HG02678 (cell line): ENCODE measurements around the gene TRUB1.
A peak's percentile ranks its signal among the peaks of the same experiment; 100 is the strongest.
"Not testable (repeated sequence)": the region's sequence is repeated elsewhere in the genome, so short reads cannot be mapped to it uniquely, and the experiment has no call there.

Experiments used
- ATAC-seq: cut with Tn5 transposase; IDR thresholded peaks from one replicate; pipeline ENCODE4 v1.9.1; 2021; ENCODE audit warnings: mild to moderate bottlenecking, moderate library complexity; ENCODE audit not compliant: unreplicated experiment

The TRUB1 gene

GRCh38 chr10:114937962-114938855, at the start of gene TRUB1:
TRUB1 (plus strand) TSS chr10:114938195; CDS start chr10:114938254, 59 bp downstream.
- ATAC-seq: peak; percentile 100

DNA sequence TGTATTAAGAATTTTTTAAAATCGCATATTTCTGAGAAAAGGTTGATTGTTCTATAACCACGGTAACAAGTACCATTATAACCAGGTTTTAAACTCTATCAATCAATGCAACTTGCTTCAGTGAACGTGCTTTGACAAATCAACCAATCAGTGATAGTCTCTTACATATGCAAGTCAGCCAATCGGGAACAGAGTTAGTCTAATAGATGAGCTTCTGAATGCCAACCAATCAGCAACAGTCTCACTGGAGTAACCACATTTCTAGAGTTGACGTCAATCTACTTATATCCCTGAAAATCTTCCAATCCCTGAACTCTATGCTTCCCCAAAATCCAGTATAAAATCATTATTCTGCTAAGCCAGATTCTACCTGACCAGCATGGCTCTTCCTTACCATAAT, 44.7 kb upstream of the TRUB1 start:
- ATAC-seq: no peak

GRCh38 chr10:114894911-114895310, 43.1 kb upstream of the TRUB1 start:
- no peak for ATAC-seq

DNA sequence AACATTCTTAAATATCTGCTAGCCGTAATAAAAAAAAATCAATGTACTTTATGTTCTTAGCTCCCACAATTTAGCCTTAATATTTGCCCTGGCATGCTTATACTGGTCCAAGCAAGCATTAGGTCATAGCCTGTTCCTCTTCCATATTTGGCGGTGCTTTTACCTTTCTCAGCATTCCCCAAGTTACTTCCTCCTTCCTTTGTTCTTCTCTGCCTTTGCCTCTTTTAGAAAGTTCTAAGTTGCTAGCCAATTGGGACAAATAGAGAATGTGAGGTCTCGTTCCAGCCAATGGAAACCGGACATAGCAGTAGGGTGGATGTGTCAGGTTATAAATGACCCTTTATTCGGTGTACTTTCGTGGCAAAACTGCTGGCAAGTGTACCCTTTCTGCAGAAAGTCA, 41.0 kb upstream of the TRUB1 start:
- ATAC-seq: not testable (repeated sequence)

GRCh38 chr10:114897593-114897992, 40.4 kb upstream of the TRUB1 start:
- no peak for ATAC-seq

GRCh38 chr10:114899982-114900381, 38.0 kb upstream of the TRUB1 start:
- ATAC-seq: no peak

DNA sequence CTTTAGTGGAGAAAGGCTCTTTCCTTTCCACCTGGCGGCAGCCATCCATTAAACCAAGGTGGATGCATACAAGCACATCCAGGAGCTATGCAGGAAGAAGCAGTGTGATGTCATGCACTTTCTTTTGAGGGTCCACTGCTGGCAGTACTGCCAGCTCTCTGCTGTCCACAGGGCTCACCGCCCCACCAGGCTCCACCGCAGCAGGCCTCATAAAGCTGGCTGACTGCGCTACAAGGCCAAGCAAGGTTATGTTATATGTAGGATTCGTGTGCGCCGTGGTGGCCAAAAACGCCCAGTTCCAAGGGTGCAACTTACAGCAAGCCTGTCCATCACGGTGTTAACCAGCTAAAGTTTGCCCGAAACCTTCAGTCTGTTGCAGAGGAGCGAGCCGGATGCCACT, 37.3 kb upstream of the TRUB1 start:
- no peak for ATAC-seq

DNA sequence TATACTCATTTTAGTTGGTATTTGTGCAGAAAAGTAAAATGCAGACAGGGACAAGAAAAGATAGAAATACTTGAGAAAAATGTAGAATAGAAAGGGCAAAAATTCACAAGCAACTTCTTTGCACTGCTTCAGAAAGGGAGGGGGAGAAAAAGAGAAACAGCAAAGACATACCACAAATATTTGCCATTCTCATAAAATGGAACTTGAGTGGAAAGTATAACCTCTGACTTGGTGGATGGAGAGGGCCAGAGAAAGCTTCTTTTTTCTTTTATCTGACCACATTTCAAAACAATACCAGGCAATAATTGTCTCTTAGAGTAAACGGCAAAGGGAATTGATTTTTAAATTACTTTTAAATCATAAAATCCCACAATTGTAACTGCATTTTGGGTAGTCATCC, 35.8 kb upstream of the TRUB1 start:
- no peak for ATAC-seq

DNA sequence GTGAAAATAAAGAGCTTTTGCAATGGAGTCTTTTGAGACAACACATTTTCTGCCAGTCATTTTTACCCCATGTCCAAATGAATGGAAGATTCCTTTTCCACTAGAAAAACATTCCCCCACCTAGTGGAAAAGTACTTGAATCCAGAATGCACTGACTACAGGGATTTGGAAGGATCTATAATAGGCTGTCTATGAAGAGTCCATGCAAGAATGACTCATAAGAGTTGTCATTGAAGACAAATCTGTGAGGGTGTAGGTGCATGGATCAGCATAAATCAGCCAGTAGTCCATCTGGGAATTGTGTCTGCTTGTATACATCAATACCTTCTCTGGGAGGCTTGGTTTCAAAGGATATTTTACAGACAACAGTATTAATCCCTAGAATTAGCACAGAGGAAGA, 32.5 kb upstream of the TRUB1 start:
- no peak for ATAC-seq

- no peak for ATAC-seq
These were observed 31.0 kb upstream of the TRUB1 start for GRCh38 chr10:114906981-114907380.

- ATAC-seq: no peak
These were observed 29.1 kb upstream of the TRUB1 start for GRCh38 chr10:114908896-114909295.

DNA sequence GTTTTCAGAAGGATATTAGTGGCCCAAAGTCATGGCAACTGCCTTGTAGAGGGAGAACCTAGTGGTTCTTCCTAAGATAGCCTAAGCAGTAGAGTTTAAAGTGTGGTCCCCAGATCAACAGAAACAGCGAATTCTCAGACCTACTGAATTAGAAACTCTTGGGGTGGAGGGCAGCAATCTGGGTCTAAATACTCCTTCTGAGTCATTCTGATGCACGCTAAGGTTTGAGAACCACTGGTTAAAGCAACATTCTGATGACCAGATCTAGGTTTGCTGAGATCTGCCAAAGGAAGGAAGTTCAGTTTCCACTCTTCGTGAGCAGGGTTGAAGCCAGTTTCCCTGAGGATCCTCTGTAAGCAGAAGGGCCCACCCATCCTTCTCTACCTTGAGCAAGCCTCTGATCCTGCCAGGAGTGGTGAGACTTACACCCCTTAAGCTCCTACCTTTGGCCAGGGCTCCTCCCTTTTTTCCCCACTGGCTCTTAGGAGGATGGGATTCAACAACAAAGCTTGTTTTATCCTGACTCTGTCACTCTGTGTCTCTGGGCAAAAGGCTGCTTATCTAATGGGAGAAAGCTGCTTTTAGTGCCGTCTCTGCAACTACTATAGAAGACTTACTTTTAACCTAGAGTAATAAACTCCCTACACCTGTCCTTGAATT, 26.8 kb upstream of the TRUB1 start:
- ATAC-seq: peak; percentile 60

- ATAC-seq: no peak
These were observed 26.1 kb upstream of the TRUB1 start for GRCh38 chr10:114911801-114912469.

- ATAC-seq: no peak
These were observed 25.5 kb upstream of the TRUB1 start for GRCh38 chr10:114912470-114912859.

DNA sequence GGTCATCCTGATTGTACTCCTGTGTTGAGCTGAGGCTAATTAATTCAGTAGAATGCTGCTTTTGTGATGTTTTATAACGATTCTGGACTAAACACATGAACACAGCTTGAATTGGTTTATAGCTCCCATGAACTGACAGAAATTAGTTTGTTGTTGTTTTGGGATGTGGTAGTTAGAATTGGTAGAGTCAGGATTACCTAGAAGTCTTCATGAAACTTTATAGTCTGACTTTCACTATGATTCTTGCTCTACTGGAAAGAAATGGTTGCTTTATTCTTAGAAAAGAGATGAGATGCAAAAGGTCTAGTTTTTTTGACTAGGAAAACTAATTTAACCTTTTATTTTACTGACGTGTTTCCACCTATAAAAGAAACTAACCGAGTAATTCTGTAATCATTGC, 23.4 kb upstream of the TRUB1 start:
- ATAC-seq: no peak

DNA sequence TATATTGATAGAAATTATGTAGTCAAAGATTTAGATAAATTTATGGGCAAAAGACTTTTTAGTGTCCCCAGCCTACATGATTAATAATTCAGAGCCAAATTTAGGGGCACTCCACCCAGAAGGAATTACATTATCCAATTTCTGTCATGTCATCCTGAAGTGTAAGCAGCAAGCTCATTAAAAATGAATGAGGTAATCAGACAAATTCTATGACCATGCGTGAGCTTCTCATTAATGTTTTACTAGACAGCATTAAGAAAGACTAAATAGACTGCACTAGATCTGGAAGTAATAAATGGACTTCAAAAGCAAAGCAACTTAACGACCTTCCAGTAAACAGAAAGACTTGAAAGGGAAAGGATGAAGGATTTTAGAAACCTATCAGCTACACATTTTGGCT, 22.7 kb upstream of the TRUB1 start:
- ATAC-seq: no peak

DNA sequence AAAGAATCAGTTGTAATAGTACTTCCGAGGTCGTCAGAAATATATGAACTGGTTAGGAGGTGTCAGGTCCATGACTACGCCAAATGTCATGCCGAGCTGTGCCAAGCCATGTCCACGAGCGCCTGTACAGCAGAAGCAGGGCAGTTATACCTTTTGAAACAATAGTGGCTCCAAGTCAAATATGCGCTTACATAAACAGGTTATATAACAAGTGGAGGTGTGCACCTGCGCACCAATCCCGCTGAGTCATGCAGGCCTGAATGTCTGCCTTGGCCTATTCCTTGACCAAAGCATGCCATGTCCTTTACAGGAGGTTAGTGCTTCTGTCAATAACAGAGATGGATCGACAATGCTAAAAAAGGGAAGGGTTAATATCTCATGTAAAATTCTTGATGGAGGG, 21.3 kb upstream of the TRUB1 start:
- ATAC-seq: no peak

DNA sequence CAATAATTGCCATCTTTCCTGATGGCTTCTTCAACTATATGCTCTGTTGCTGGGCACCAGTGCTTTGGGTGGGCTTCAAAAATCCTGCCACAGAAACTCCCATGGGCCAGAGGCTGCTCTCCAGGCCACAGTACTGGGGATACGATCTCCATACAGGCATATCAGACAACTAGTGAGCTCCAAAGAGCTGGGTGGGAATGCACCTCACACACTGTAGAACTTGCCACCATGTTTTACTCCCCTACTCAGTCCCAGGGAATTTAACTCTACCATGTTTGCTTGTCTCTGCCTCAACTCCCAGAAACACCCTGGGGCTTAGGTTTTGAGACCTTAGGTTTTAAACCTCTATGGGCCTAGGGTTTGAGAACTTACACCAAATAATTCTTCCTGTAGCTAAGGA, 20.5 kb upstream of the TRUB1 start:
- no peak for ATAC-seq

DNA sequence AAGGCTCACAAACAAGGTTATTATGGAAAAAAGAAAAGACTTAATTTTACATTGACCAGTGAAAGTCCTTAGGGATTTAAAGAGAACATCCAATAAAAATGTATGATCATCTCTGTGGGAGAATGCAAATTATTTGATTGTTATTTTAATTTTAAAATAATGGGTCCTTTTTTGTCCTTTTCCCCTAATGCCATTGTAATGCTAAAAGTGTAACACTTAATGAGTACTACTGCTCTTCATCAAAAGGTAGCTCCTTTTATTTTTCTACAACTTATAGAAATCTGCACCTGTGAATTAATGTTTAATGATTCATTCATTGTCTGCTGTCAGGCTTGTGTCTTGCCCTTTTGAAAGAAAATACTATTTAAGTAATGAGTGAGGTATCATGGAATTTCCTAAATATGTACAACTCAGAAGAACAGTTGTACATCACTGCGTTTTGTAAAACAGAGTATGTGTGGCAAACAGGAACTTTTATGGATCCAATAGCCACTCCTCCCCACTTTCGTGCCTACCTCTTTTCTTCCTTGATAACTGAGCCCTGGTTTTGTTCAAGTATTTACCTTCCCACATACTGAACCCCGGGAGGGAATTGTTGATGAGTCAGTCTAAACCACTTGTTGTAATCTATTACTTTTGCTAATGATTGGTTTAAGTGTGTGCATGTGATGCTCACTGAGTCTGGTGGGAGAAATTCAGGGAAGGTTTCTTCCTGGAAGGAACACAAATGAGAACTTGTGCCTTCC, 19.9 kb upstream of the TRUB1 start:
- no peak for ATAC-seq

- no peak for ATAC-seq
These were observed 17.5 kb upstream of the TRUB1 start for GRCh38 chr10:114920459-114920858.

- no peak for ATAC-seq
These were observed 16.0 kb upstream of the TRUB1 start for GRCh38 chr10:114922003-114922402.
